HEK293T (cell line): ENCODE measurements around the gene ADAM21.
"Not testable (repeated sequence)": the region's sequence is repeated elsewhere in the genome, so short reads cannot be mapped to it uniquely, and the experiment has no call there.

Experiments
- CTCF ChIA-PET: fragments of 350-600 bp; formaldehyde crosslinking; extraction: SDS; loops from one replicate; lab custom pipeline; 2021; ENCODE audit warnings: antibody characterized with exemption, inconsistent platforms; lab: Yijun Ruan, JAX
- POLR2A ChIA-PET: fragments of 350-600 bp; formaldehyde crosslinking; extraction: SDS; loops from one replicate; lab custom pipeline; 2020; ENCODE audit warnings: antibody characterized with exemption, inconsistent platforms; lab: Yijun Ruan, JAX
- DNase-seq: peaks from one replicate; pipeline ENCODE4 v3.0.0; 2012; ENCODE audit warnings: mixed read lengths; ENCODE audit errors: extremely low spot score
- ARNT ChIP-seq: fragments of 450-650 bp; IDR thresholded peaks from 2 replicates; pipeline ENCODE4 v1.6.1; 2017; ENCODE audit warnings: mild to moderate bottlenecking
- BHLHE40 ChIP-seq: fragments of 450-650 bp; IDR thresholded peaks from 2 replicates; pipeline ENCODE4 v1.6.1; 2016; ENCODE audit warnings: mild to moderate bottlenecking, moderate library complexity, borderline replicate concordance
- CTBP1 ChIP-seq: fragments of 450-650 bp; IDR thresholded peaks from 2 replicates; pipeline ENCODE4 v1.6.1; 2016; ENCODE audit warnings: borderline replicate concordance
- ELF4 ChIP-seq: fragments of 450-650 bp; IDR thresholded peaks from 2 replicates; pipeline ENCODE4 v1.6.1; 2017; ENCODE audit warnings: antibody characterized with exemption
- FOXA1 ChIP-seq: fragments of 450-650 bp; IDR thresholded peaks from 2 replicates; pipeline ENCODE4 v1.6.1; 2016; ENCODE audit warnings: mild to moderate bottlenecking
- FOXK2 ChIP-seq: fragments of 450-650 bp; IDR thresholded peaks from 2 replicates; pipeline ENCODE4 v1.6.1; 2016; ENCODE audit warnings: mild to moderate bottlenecking
- FOXM1 ChIP-seq: fragments of 450-650 bp; IDR thresholded peaks from 2 replicates; pipeline ENCODE4 v1.6.1; 2017; ENCODE audit warnings: mild to moderate bottlenecking, borderline replicate concordance
- HDGF ChIP-seq: fragments of 450-650 bp; IDR thresholded peaks from 2 replicates; pipeline ENCODE4 v1.6.1; 2017; ENCODE audit warnings: antibody characterized with exemption, borderline replicate concordance
- L3MBTL2 ChIP-seq: fragments of 450-650 bp; conservative IDR thresholded peaks from 2 replicates; pipeline ENCODE4 v1.6.1; 2016; ENCODE audit warnings: mild to moderate bottlenecking
- LEF1 ChIP-seq: fragments of 450-650 bp; IDR thresholded peaks from 2 replicates; pipeline ENCODE4 v1.6.1; 2017; ENCODE audit warnings: mild to moderate bottlenecking, borderline replicate concordance
- NFRKB ChIP-seq: fragments of 450-650 bp; IDR thresholded peaks from 2 replicates; pipeline ENCODE4 v1.6.1; 2016; ENCODE audit warnings: mild to moderate bottlenecking, moderate library complexity
- SP1 ChIP-seq: fragments of 450-650 bp; IDR thresholded peaks from 2 replicates; pipeline ENCODE4 v1.6.1; 2017
- SUZ12 ChIP-seq: fragments of 450-650 bp; IDR thresholded peaks from 2 replicates; pipeline ENCODE4 v1.6.1; 2016; ENCODE audit warnings: mild to moderate bottlenecking
- TARDBP ChIP-seq: fragments of 450-650 bp; IDR thresholded peaks from 2 replicates; pipeline ENCODE4 v1.6.1; 2016
- ZNF384 ChIP-seq: fragments of 450-650 bp; IDR thresholded peaks from 2 replicates; pipeline ENCODE4 v1.6.1; 2016
- TF ChIP-seq, protein P1 (sequence below): fragments of 450-650 bp; IDR thresholded peaks from 2 replicates; pipeline ENCODE4 v1.6.1; 2016

Gene ADAM21

DNA sequence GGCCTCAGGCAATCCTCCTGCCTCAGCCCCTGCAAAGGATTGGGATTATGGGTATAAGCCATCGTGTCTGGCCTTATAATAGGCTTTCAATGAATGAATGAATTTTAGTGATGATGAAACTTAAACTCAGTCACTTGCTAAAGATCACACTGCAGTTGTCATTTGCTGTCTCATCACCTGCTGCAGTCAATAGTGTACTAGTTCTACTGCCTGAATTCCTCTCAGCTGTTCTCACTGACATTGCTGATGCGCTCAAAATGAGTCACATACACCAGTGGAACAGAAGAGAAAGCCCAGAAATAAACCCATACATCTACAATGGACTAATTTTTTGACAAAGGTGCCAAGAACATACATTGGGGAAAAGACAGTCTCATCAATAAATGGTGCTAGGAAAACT lies 29.4 kb upstream of the ADAM21 start:
- CTCF ChIA-PET = no interaction called here
- TF ChIP-seq ARNT (no peak), FOXK2 (no peak), HDGF (no peak)
- POLR2A ChIA-PET = no interaction called here
- no peak for DNase-seq

- ChIA-PET POLR2A (no interaction called here), CTCF (no interaction called here)
- TF ChIP-seq ELF4 (no peak), LEF1 (no peak), L3MBTL2 (no peak), HDGF (no peak), ZNF384 (no peak), BHLHE40 (no peak)
- no peak for DNase-seq
Observed at GRCh38 chr14:70425354-70425753, 26.6 kb upstream of the ADAM21 start.

DNA sequence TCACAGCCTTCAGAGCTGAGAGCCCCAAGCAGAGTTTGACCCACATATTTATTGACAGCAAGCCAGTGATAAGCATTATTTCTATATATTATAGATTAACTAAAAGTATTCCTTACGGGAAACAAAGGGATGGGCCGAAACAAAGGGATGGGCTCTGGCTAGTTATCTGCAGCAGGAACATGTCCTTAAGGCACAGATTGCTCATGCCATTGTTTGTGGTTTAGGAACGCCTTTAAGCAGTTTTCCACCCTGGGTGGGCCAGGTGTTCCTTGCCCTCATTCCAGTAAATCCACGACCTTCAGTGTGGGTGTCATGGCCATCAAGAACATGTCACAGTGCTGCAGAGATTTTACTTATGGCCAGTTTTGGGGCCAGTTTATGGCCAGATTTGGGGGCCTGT lies 25.4 kb upstream of the ADAM21 start:
- DNase-seq, CTCF ChIA-PET, POLR2A ChIA-PET: not testable (repeated sequence)

GRCh38 chr14:70436867-70437266 lies 15.1 kb upstream of the ADAM21 start:
- ChIA-PET POLR2A (no interaction called here), CTCF (no interaction called here)
- DNase-seq = no peak
- TF ChIP-seq, protein P1, sequence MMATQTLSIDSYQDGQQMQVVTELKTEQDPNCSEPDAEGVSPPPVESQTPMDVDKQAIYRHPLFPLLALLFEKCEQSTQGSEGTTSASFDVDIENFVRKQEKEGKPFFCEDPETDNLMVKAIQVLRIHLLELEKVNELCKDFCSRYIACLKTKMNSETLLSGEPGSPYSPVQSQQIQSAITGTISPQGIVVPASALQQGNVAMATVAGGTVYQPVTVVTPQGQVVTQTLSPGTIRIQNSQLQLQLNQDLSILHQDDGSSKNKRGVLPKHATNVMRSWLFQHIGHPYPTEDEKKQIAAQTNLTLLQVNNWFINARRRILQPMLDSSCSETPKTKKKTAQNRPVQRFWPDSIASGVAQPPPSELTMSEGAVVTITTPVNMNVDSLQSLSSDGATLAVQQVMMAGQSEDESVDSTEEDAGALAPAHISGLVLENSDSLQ = no peak
- no peak for TF ChIP-seq FOXK2
- no peak for TF ChIP-seq ZNF384
- TF ChIP-seq HDGF = no peak
- no peak for TF ChIP-seq LEF1

DNA sequence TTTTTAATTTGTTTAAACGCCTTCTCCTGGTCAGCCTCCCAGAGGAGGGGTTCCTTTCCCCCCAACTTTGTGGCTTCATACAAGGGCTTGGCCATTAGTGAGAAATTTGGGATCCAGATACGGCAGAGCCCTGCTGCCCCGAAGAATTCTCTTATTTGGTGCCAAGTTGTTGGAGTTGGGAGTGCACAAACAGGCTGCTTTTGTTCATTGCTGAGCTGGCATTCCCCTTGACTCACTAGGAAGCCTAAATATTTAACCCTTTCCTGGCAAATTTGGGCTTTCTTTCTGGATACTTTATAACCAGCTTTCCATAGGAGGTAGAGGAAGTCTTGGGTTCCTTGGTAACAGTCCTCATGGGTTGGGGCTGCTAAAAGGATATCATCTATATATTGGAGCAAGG lies 10.3 kb upstream of the ADAM21 start:
- DNase-seq = no peak
- TF ChIP-seq BHLHE40 = no peak
- no peak for TF ChIP-seq TARDBP
- no peak for TF ChIP-seq FOXA1
- TF ChIP-seq FOXM1 = no peak
- no peak for TF ChIP-seq CTBP1
- no peak for TF ChIP-seq NFRKB
- TF ChIP-seq, protein P1 = no peak
- ChIA-PET CTCF (no interaction called here), POLR2A (no interaction called here)

GRCh38 chr14:70442750-70443149 lies 9.2 kb upstream of the ADAM21 start:
- CTCF ChIA-PET = no interaction called here
- no peak for DNase-seq
- POLR2A ChIA-PET = no interaction called here
- no peak for TF ChIP-seq ELF4

DNA sequence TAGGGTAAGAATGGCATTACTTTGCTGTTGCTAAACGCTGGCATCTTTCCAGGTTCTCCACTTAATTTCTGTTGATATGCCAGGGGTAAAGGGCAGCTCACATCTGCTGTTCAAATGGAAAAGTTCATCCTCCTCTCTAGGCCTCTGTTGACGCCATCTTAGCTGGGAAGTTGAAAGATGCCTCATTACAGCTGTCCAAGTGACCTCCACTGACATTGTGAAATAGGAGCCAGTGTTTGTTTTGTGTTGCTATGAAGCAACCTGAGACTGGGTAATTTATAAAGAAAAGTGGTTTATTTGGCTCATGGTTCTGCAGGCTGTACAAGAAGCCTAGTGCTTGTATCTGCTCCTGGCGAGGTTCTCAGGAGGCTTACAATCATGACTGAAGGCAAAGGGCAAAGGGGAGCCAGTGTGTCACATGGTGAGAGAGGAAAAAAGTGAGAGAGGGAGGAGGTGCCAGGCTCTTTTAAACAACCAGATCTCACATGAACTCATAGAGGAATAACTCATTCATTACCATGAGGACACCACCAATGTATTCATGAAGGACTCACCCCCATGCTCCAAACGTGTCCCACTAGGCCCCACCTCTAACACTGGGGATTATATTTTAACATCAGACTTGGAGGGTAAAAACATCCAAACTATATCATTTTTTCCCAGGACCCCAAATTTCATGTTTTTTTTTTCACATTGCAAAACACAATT lies 3.2 kb upstream of the ADAM21 start:
- ChIA-PET CTCF (no interaction called here), POLR2A (no interaction called here)
- TF ChIP-seq NFRKB (no peak), ELF4 (no peak), BHLHE40 (no peak), HDGF (no peak), ZNF384 (no peak), TARDBP (no peak), ARNT (no peak), CTBP1 (no peak)
- DNase-seq = no peak

GRCh38 chr14:70454731-70455130 lies 2.8 kb downstream of the ADAM21 start:
- no peak for DNase-seq
- no peak for TF ChIP-seq LEF1
- TF ChIP-seq FOXM1 = no peak
- TF ChIP-seq FOXA1 = no peak
- TF ChIP-seq CTBP1 = no peak
- no peak for TF ChIP-seq BHLHE40
- no peak for TF ChIP-seq ELF4
- no peak for TF ChIP-seq NFRKB
- TF ChIP-seq SUZ12 = no peak
- no peak for TF ChIP-seq SP1
- no peak for TF ChIP-seq FOXK2
- TF ChIP-seq TARDBP = no peak
- no peak for TF ChIP-seq ARNT
- TF ChIP-seq L3MBTL2 = no peak
- TF ChIP-seq, protein P1 = no peak
- TF ChIP-seq HDGF = no peak
- TF ChIP-seq ZNF384 = no peak
- ChIA-PET CTCF (no interaction called here), POLR2A (no interaction called here)
